Measurements from ENCODE around the gene SPINK2.

DNA sequence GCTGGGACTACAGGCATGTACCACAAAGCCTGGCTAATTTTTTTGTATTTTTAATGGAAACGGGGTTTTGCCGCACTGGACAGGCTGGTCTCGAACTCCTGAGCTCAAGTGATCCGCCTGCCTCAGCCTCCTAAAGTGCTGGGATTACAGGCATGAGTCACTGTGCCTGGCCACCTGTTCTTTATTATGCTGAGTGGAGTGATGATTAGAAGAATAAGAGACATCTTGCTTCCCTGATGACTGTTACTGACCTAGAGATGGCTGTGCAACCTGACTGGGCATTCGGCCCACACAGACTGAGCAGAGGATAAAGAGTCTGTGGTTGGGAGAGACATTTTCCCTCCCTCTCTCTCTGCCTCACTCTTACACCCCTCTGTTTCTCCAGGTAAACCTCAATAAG is 56.7 kb downstream of the SPINK2 start:
- no peak for TF ChIP-seq POLR2AphosphoS5 (IDR thresholded peaks at IDR 0.05; ENCODE audit: borderline replicate concordance, low read depth, low read length)
- TF ChIP-seq EZH2 (IDR thresholded peaks at IDR 0.05), result no peak

Measured in SK-N-MC (cell line).